ENCODE data around the gene SLC16A3. TPM values are rescaled to one million over a fixed set of nuclear protein-coding genes. Genes with fewer than 3 reads are reported as not detected.
A peak's percentile ranks its signal among the peaks of the same experiment; 100 is the strongest.

SLC16A3 gene
- total RNA-seq, 4 donors from 2014 or later = 18.8 to 32.9 (median 21.7) TPM

- H3K27ac ChIP-seq = peak overlapping the region in 3 of 4 donors; percentile 31 to 69 (median 68)
- intact Hi-C loops (cut with DNase I) = loop anchor here (5.0 kb wide), 1 partner anchor 85 kb away; no protein-coding TSS in a partner anchor
- H3K36me3 ChIP-seq = peaks cover 0 to 38% (median 6%) of the 10 kb centered on the region in 3 donors
- H3K27me3 ChIP-seq = no peaks in the 10 kb centered on the region
- H3K4me3 ChIP-seq = no peak overlapping the region
- DNase-seq = no peak
- peaks cover 64 to 98% (median 69%) of the 10 kb centered on the region in 3 donors for H3K4me1 ChIP-seq
- TF ChIP-seq POLR2A (IDR thresholded peaks at IDR 0.05) = no peak
- no peak for TF ChIP-seq CTCF (IDR thresholded peaks at IDR 0.05)
- no peaks in the 10 kb centered on the region for H3K9me3 ChIP-seq
- WGBS, 2 donors = 95% methylated on average over 28 to 37 of the region's 59 CpGs
These were observed 8.4 kb downstream of the SLC16A3 start for GRCh38 chr17:82237083-82237745.

- H3K36me3 ChIP-seq = peaks cover 0 to 45% (median 6%) of the 10 kb centered on the region in 3 donors
- intact Hi-C loops (cut with DNase I) = loop anchor here (5.0 kb wide), 1 partner anchor 84 kb away; no protein-coding TSS in a partner anchor
- peak overlapping the region in 3 of 4 donors; percentile 16 to 56 (median 26) for H3K4me3 ChIP-seq
These were observed 9.1 kb downstream of the SLC16A3 start for GRCh38 chr17:82237746-82238471.

GRCh38 chr17:82238472-82239201 lies 9.8 kb downstream of the SLC16A3 start:
- Histone ChIP-seq H3K9me3 (no peaks in the 10 kb centered on the region), H3K27me3 (no peaks in the 10 kb centered on the region), H3K27ac (peak overlapping the region; percentile 62 to 86 (median 74)), H3K36me3 (peaks cover 5 to 53% (median 11%) of the 10 kb centered on the region in 3 donors), H3K4me3 (peak overlapping the region; percentile 9 to 56 (median 21)), H3K4me1 (peaks cover 75 to 98% (median 78%) of the 10 kb centered on the region in 3 donors)
- TF ChIP-seq CTCF (IDR thresholded peaks at IDR 0.05) (peak in 1 of 6 experiments; percentile 17), POLR2A (IDR thresholded peaks at IDR 0.05) (peak in 2 of 4 donors; percentile 47 to 53)
- intact Hi-C loops (cut with DNase I) = loop anchor here (5.0 kb wide), 1 partner anchor 84 kb away; no protein-coding TSS in a partner anchor
- no peak for DNase-seq
- WGBS, 2 donors = 18 to 25% methylated on average over 15 to 26 of the region's 33 CpGs

More at GRCh38 chr17:82237746-82238471, 9.1 kb downstream of the SLC16A3 start:
- TF ChIP-seq POLR2A (IDR thresholded peaks at IDR 0.05) (no peak), CTCF (IDR thresholded peaks at IDR 0.05) (no peak)
- H3K4me1 ChIP-seq = peaks cover 67 to 98% (median 72%) of the 10 kb centered on the region in 3 donors
- peak overlapping the region; percentile 62 to 86 (median 74) for H3K27ac ChIP-seq
- 28 to 90% methylated on average over 2 to 8 of the region's 34 CpGs for WGBS, 2 donors
- no peaks in the 10 kb centered on the region for H3K27me3 ChIP-seq
- no peaks in the 10 kb centered on the region for H3K9me3 ChIP-seq
- no peak for DNase-seq

- Histone ChIP-seq H3K4me3 (peak overlapping the region in 1 of 4 donors; percentile 56), H3K27ac (peak overlapping the region; percentile 62 to 86 (median 74)), H3K36me3 (peaks cover 12 to 61% (median 17%) of the 10 kb centered on the region in 3 donors), H3K27me3 (no peaks in the 10 kb centered on the region), H3K9me3 (no peaks in the 10 kb centered on the region), H3K4me1 (peaks cover 77 to 99% (median 77%) of the 10 kb centered on the region in 3 donors)
- WGBS, 2 donors = 54 to 70% methylated on average over 7 to 11 of the region's 17 CpGs
- no peak for DNase-seq
- no peak for TF ChIP-seq CTCF (IDR thresholded peaks at IDR 0.05)
- intact Hi-C loops (cut with DNase I) = loop anchor here (5.0 kb wide), 1 partner anchor 83 kb away; no protein-coding TSS in a partner anchor
These were observed 10.6 kb downstream of the SLC16A3 start for GRCh38 chr17:82239401-82239925.

Data from esophagus squamous epithelium (tissue), 5 donors.